HG02970 (cell line): ENCODE data around the gene C1orf21.

Experiments used
- ATAC-seq: cut with Tn5 transposase; IDR thresholded peaks from one replicate; pipeline ENCODE4 v1.9.1; 2021; ENCODE audit warnings: mild to moderate bottlenecking, moderate library complexity, moderate number of reproducible peaks; ENCODE audit not compliant: unreplicated experiment, low FRiP score

The C1orf21 gene

DNA sequence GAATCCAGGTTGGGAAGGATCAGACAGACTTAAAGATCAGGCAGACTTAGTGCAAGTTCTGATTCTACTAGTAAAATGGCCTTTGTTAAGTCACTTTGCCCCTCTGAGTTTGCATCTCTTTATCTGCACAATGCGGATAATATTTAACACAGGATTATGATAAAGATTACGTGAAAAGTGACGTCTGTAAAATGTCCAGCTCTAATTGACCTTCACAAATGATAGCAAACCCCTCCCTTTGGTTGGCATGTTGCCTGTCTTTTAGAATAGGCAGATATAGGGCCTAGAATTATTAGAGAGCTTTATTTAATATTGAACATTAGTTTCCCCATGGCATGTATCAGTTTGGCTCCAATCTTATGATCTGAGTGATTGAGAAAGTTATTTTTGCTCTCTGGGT lies 55.4 kb downstream of the C1orf21 start:
- ATAC-seq: no peak

DNA sequence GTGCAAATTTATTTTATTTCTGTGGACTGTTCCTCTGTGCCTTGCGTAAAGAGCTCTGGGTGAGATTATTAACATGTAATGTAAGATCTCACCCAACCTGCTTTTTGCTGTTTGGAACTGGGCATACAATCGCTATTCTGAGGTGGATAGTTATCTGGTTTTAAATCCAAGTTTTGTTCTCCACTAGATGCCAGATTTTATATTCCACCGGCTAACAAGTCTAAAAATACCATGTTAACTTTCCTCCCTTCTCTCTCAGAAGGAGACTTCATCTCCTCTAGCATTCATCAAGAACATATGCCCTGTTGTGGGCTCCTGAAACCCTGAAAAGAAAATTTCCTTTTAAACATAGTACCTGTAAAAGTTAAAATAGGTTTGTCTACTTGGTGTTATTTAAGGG lies 56.4 kb downstream of the C1orf21 start:
- no peak for ATAC-seq

DNA sequence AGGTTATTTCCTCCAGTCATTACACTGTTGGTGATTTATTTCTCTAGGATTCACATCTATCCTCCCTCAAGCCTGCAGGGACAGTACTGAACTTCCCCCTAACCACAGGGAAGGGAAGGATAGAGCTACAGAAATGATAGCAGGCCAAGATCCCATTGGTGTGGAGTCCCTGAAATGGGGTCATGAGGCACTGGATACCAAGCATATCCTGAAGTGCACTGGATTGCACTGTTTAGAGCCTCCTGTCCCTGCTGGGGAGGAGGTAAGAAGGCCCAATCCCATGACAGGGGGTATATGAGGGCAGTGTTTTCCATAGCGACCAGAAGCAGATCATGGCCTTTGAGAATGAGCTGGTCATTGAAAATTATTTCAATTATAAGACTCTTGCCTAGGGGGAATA lies 56.8 kb downstream of the C1orf21 start:
- ATAC-seq: no peak

- no peak for ATAC-seq
Measured at GRCh38 chr1:184445997-184446396, 59.2 kb downstream of the C1orf21 start.

- ATAC-seq: no peak
Measured at GRCh38 chr1:184447651-184448185, 60.9 kb downstream of the C1orf21 start.

DNA sequence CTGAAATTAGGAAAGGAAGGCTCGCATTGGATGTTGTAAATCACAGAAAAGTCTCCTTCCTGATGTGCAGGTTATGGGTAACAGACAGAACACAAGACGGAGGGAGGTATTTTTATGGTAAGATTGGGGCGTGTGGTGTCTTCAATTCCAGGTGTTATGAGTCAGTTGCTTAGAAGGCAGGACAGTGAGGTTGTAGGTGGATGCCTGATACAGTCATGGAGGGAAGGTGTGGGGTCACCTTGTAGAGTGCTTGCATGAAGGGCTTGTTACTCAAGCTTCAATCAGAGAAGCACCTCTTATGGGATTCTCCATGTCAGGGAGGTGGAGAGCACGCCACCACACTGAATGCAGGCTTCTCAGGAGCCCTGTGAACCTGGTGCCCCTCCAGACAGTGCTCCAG lies 63.1 kb downstream of the C1orf21 start:
- no peak for ATAC-seq

GRCh38 chr1:184455786-184456185 lies 69.0 kb downstream of the C1orf21 start:
- no peak for ATAC-seq

DNA sequence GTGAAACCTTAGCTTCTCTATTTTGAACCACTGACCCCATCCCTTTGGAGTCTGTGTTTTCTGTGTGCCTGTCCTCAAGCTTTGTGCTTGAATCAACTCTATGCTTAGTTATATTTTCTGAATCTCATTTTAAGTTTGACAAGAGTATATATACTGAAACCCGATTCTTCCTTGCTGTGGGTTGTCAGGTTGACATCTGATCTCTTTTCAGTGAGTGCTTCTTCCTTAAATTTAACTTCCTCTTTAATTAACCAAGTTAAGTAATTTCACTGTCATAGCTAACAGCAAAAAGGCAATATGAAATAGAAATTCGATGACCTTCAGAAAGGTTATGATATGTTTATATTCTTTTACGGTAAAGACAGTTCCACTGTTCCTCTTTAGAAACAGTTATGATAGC lies 69.4 kb downstream of the C1orf21 start:
- no peak for ATAC-seq

- ATAC-seq: no peak
Measured at GRCh38 chr1:184457500-184457899, 70.7 kb downstream of the C1orf21 start.

DNA sequence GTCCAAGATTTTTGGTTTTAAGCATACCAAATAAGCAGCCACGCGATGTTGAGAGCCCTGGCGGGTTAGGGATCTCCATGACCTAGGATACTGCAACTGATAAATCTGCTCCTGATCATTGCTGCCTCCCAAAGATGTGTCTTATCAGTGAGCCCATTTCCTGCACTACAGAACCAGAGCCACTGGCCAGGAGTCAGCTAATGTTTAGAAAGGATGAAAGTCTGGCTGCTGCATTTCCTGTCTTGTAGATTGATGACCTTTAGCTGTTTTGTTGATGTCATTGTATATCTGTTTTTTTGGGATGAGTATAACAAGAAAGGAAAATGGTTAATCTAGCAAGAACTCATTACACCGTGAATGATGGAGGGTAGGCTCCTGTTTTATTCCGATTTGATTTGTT lies 74.5 kb downstream of the C1orf21 start:
- ATAC-seq: no peak

DNA sequence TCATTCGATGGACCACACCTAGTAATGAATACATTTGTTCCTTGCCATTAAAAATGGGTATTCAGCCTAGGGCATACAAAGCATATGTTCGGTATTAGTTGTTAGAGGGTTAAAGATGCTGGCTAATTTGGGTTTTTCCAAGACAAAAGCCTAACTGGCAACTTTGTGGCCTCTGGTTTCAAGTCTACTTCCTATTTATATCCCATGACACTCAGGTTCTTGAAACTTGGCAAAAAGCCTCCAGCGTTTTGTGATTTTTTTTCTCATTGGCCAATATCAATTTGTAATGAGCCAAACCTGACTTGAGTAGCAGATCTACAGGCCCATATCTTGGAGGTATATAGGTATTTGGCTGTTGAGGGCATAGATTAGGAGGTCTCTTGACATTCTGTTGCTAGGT lies 75.3 kb downstream of the C1orf21 start:
- ATAC-seq: no peak

DNA sequence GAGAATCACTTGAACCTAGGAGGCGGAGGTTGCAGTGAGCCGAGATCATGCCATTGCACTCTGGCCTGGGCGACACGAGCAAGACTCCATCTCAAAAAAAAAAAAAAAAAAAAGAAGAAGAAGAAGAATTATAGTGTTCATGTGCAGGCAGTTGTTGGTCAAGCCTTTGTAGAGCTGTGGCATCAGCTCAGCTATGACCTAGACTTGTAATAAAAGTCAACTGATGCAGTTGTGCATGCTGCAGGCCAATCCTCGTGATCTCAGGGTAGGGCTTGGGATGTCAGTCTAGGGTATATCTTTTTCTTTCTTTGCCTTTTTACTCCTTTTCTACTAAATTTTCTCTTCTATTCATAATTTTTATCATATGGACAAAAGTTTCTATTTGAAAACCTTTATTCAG lies 76.2 kb downstream of the C1orf21 start:
- ATAC-seq: no peak

GRCh38 chr1:184463680-184464079 lies 76.9 kb downstream of the C1orf21 start:
- ATAC-seq: no peak

- no peak for ATAC-seq
Measured at GRCh38 chr1:184464757-184465156, 77.9 kb downstream of the C1orf21 start.

DNA sequence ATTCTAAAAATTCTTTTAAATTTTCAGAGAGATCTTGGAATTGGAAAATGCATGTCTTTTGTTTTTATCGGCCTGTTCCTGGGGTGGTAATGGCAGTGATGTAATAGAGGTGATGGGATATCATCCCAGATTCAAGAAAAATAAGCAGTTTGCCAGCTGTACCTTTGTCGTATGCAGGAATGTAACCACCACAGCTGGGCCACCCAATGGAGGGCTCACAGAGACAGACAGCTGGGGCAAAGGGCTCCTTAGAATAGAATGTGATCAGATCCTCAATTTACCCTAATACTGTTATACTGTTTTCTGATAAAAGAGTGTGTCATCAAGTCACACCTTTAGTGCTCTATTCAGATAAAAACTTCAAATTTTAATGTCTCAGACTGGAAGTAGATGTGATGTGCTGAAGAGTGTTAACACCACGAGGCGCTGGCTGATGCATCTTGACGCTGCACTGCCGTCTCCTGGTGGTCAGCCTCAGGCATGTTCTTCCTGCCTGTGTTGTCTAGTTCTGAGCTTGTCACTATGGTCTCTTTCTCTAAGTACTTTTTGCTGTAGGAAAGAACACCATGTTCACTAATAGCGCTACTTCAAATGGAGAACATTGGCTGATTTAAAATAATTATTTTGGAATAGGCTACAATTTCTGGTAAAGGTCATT lies 78.8 kb downstream of the C1orf21 start:
- ATAC-seq: no peak

DNA sequence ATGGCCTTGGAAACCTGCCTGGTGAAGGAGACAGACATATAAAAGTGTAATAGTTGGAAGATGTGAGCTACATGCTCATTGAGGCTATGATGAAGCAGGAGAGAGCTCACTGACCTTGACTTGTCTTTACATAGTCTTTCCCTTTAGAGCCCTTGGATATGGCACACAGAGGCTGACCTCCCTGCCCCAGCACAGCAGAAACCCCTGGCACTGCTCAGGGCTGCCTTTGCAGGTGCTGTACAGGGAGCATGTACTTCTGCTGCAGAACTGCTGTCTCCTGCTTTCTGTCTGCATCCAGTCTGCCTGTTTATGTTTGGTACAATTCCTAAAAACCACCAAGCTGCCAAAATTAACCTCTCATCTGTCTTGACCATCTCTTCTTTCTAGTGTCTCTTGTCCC lies 80.5 kb downstream of the C1orf21 start:
- ATAC-seq: no peak

- no peak for ATAC-seq
Measured at GRCh38 chr1:184469396-184469795, 82.6 kb downstream of the C1orf21 start.

DNA sequence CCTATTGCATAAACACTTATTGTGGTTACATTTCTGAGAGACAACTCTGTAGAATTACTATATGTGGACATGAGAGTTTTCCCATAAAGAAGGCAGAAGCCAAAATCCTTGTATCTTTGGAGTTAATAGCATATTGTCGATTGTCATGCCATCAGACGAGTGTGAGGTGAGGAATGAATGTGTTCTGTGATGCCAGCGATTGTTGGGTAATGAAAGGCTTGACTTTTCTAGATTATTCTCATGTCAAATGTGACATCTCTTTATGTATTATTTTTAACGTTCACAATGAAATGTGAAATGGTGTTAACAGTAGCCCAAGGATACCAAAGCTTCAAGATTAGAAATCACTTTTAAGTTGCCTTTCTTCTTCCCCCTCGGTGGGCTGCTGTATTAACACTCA lies 84.9 kb downstream of the C1orf21 start:
- no peak for ATAC-seq

- no peak for ATAC-seq
Measured at GRCh38 chr1:184472136-184472535, 85.3 kb downstream of the C1orf21 start.

DNA sequence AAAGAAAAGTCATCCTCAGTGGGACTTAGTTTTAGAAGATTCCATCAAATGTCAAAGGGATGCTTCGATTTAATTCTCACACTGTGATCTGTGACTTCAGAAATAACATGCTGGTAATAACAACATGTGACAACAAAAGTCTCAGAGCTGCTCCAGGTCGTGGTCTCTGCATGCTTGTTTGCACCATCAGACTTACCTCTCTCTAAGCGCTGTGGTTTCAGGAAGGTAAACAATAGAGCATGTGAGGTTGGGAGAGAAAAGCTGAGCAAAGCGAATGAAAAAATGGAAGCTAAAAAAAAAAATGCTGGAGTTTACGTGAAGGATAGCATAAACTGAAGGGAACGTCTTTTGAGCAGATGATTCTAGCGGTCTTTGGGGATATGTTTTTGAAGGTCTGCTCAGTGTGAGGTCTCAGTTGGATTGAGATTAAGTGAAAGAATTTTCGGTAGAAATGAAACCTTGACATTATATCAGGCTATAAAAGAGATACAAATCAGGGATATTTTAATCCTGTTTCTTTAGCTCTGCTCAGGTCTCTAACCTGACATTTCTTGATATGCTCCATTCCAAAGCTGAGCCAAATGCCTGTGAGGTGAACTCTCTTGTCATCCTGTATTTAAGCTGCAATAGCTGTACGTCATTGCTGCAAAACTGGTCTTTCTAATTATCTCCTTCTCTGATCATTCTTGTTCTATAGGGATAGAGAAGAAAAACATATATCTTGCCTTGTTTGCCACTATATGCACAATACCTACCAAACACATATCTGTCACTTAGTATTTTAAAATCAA lies 86.5 kb downstream of the C1orf21 start:
- no peak for ATAC-seq

DNA sequence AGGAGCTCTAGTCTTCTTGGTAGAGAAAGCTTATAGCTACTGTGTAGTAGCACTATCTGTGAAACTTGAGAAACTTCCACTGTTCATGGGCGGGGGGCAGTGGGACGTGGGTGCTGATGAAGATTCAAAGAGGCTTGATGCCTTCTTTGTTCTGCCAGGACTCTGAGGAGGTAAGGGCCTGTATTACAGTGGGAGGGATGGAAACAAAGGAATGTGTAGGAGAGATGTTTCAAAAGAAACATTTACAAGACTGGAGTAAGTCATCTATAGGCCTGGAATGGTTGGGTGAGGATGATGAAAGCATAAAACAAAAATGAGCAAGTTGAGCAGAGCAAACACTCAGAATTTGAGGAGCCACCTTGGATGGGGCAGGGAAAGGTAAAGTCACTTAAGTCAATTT lies 89.4 kb downstream of the C1orf21 start:
- no peak for ATAC-seq
